Omental fat pad (tissue), 4 donors: Measurements from ENCODE around the gene ANTXR1. TPM values are rescaled to one million over a fixed set of nuclear protein-coding genes. Genes with fewer than 3 reads are reported as not detected.

Experiments used
- ATAC-seq: fragments of 150-250 bp; one replicate; pipeline ENCODE4 v1.9.1; 2016; ENCODE audit warnings: mild to moderate bottlenecking, moderate library complexity; ENCODE audit not compliant: low FRiP score
- DNase-seq: peaks from one replicate; pipeline ENCODE4 v3.0.0-alpha.2; 2019; ENCODE audit warnings: low spot score
- total RNA-seq, 4 donors: library from RNA; depleted of rRNA; stranded (reverse); fragments of >200 nt; gene quantifications; one replicate each; pipeline ENCODE4 v1.1.0, GENCODE V29; 2016
- TF ChIP-seq, protein P1 (sequence below), 3 donors: fragments of 450-650 bp; IDR thresholded peaks; one replicate each; pipeline ENCODE4 v1.5.1; 2016 to 2017; ENCODE audit warnings: antibody characterized with exemption in 3 of 3, mild to moderate bottlenecking in 3 of 3, moderate library complexity in 2 of 3

ANTXR1 gene
- total RNA-seq, 4 donors from 2014 or later = 27.7 to 49.1 (median 37.1) TPM

DNA sequence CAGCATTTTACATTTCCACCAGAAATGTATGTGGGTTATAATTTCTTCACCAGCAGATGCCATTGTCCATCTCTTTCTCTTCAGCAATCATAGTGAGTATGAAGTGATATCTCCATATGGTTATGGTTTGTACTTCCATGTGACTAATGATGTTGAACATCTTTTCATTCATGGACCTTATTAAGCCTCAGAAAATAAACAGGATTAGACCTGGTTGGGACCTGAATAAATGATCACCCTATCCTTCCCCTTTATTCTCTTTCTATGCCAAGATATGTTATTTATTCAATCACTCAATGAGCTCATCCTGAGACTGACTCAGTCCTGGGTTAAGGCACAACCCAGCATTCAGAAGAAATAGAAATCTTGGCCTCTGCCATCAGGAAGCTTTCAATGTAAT lies 86.6 kb downstream of the ANTXR1 start:
- ATAC-seq = no peak
- TF ChIP-seq, protein P1, sequence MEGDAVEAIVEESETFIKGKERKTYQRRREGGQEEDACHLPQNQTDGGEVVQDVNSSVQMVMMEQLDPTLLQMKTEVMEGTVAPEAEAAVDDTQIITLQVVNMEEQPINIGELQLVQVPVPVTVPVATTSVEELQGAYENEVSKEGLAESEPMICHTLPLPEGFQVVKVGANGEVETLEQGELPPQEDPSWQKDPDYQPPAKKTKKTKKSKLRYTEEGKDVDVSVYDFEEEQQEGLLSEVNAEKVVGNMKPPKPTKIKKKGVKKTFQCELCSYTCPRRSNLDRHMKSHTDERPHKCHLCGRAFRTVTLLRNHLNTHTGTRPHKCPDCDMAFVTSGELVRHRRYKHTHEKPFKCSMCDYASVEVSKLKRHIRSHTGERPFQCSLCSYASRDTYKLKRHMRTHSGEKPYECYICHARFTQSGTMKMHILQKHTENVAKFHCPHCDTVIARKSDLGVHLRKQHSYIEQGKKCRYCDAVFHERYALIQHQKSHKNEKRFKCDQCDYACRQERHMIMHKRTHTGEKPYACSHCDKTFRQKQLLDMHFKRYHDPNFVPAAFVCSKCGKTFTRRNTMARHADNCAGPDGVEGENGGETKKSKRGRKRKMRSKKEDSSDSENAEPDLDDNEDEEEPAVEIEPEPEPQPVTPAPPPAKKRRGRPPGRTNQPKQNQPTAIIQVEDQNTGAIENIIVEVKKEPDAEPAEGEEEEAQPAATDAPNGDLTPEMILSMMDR (IDR thresholded peaks at IDR 0.05) = no peak
- no peak for DNase-seq

DNA sequence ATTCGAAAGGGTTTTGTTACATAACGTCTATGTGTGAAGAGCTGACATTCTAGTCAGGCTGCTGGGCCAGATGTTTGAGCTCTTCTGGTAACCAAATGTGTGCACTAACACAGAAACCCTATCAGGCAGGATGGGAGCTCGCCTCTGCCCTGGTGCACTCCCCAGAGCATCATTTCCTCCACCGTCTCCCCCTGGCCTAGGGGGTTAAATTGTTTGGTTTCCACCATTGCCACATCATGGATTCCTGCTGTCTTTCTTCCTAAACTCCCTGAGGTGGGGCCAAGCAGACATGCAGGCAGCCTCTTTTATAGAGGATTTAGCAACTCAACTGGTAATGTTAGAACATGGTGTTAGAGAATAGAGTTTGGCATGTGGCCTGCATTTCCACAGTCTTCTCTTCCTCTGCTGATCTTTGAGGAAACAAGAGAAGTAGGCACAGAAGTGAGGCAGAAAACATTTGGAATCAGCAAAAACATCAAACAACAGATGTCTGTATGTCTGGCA lies 87.3 kb downstream of the ANTXR1 start:
- ATAC-seq = no peak
- no peak for DNase-seq
- TF ChIP-seq, protein P1 (IDR thresholded peaks at IDR 0.05) = no peak

DNA sequence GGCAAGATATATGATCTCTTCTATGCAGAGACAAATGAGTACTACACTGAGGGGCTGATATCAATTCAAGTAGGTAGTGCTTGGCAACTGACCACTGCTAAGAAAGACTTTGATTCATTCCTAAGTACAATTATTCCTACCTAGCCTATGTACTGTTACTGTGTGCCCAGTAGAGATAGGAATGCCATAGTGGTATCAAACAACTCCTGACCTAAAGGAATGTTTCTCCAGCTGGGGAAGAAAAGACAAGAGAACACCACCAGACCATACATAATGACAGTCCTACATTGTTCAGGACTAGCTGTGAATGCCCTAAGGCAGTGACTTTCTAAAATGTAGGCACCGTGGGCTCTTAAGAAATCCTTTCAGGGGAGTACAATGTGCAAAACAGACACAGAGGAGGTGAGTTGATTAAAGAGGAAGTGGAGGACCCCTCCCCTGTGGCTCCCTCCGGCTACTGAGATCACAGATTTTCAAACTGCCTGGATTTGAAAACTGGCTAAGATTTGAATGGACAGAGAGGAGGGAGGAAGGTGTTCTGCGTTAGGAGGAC lies 89.1 kb downstream of the ANTXR1 start:
- TF ChIP-seq, protein P1 (IDR thresholded peaks at IDR 0.05) = no peak
- DNase-seq = no peak
- no peak for ATAC-seq

DNA sequence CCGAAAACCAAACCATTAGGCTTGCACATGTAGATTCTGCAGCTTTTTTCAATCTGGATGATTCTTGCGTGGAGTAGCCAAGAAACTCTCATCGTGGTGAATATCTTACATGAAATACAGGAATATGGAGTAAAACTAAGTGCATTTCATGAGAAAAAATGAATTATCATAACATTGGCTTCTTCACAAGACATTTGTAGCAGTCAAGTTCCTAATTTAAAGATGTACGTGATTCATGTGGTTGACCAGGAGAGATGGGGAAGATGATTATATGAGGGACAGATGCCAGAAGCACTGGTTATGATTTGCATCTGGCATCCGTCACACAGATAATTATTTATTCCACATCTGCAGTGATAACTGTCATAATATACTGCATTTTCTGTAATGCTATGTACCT lies 90.4 kb downstream of the ANTXR1 start:
- TF ChIP-seq, protein P1 (IDR thresholded peaks at IDR 0.05) = no peak
- no peak for DNase-seq
- no peak for ATAC-seq

DNA sequence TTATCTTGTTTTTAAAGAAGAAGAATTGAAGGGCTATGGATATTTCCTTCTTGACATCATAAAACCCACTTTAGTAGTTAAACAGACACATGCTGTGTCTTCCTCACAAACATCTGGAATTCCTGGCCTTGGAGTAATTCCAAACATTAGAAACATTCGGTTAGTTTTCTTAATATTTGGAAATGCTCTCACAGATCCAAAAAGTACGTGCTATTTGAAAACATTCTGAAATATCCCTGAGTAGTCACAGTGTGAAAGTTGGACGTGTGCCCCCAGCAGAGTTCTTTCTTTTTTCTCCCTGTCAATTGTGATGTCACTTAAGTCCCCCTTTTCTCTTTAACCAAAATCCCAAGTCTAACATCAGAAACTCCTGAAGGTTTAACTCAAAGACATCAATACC lies 91.3 kb downstream of the ANTXR1 start:
- DNase-seq = no peak
- TF ChIP-seq, protein P1 (IDR thresholded peaks at IDR 0.05) = no peak
- ATAC-seq = no peak

DNA sequence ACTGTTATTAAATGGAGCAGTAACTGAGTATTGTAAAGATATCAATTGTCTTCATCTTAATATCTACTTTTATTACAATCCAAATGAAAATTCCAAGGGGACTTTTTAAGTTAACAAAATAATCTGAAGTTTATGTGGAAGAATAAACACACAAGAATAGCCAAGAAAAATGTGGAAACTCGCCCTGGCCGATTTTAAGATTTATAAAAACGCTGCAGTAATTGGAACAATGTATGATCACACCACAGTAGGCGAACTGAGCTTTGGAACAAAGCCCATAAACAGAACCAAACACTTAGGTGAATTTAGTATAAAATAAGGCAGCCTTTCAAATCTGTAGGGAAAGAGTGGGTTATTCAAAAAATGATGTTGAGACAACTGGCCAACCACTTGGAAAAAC lies 96.3 kb downstream of the ANTXR1 start:
- ATAC-seq (no peak), DNase-seq (no peak)
- TF ChIP-seq, protein P1 (IDR thresholded peaks at IDR 0.05) = no peak

DNA sequence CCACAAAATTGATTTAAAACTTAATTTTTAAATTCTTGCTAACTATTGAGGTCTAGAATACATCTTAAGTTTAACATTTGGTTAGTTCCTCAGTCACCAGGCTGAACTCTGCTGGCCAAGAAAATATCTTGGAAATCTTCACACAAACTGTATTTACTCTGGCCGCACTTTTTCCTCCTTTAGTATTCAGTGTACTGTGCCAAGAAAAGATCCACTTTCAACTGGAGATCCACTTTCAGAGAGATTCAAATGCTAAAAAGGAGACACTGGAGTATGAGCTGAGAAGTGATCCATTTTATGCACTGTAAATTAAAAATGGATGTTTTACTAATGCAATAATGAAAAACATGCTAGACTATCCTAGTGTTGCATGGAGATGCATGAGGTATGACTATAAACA lies 98.1 kb downstream of the ANTXR1 start:
- ATAC-seq = no peak
- DNase-seq = no peak
- TF ChIP-seq, protein P1 (IDR thresholded peaks at IDR 0.05) = no peak
